GM13977 (cell line): ENCODE measurements around the gene MAGI1.

Experiments used
- DNase-seq: peaks from one replicate; pipeline ENCODE4 v3.0.0; 2012; ENCODE audit warnings: low spot score
- CTCF ChIP-seq: IDR thresholded peaks from 2 replicates; pipeline ENCODE4 v1.5.1; 2012; ENCODE audit warnings: mild to moderate bottlenecking, control low read depth; ENCODE audit not compliant: insufficient read depth; ENCODE audit errors: extremely low read depth, missing control alignments
- in situ Hi-C: fragments of 300-500 bp; cut with MboI; formaldehyde crosslinking; loops from one replicate; pipeline ENCODE4 v1.12.0; 2022; ENCODE audit warnings: low sequenced_read_pairs, low pct_unique_long_range_greater_than_20kb, mixed read lengths, inconsistent platforms; ENCODE audit not compliant: unreplicated experiment

Gene MAGI1

GRCh38 chr3:65767551-65767950 lies 271.2 kb downstream of the MAGI1 start:
- DNase-seq = no peak
- TF ChIP-seq CTCF = no peak
- in situ Hi-C loops = no loop called here

GRCh38 chr3:65762235-65762580 lies 276.5 kb downstream of the MAGI1 start:
- in situ Hi-C loops = no loop called here
- DNase-seq = no peak
- no peak for TF ChIP-seq CTCF

GRCh38 chr3:65761446-65762234 lies 277.1 kb downstream of the MAGI1 start:
- in situ Hi-C loops = no loop called here
- no peak for TF ChIP-seq CTCF
- no peak for DNase-seq

- in situ Hi-C loops = no loop called here
- no peak for DNase-seq
- no peak for TF ChIP-seq CTCF
Measured at GRCh38 chr3:65758876-65759598, 279.7 kb downstream of the MAGI1 start.

GRCh38 chr3:65758438-65758837 lies 280.3 kb downstream of the MAGI1 start:
- DNase-seq = no peak
- no peak for TF ChIP-seq CTCF
- in situ Hi-C loops = no loop called here

GRCh38 chr3:65752636-65753035 lies 286.1 kb downstream of the MAGI1 start:
- no peak for TF ChIP-seq CTCF
- DNase-seq = no peak
- in situ Hi-C loops = no loop called here
